Bone marrow (tissue), 2 donors: ENCODE results near the gene CDKN3.
"Not testable (repeated sequence)": the region's sequence is repeated elsewhere in the genome, so short reads cannot be mapped to it uniquely, and the experiment has no call there.

ENCODE experiments used
- DNase-seq, 2 donors: peaks; one replicate each; lab custom pipeline; 2025; lab: John Stamatoyannopoulos, UW

CDKN3 gene

DNA sequence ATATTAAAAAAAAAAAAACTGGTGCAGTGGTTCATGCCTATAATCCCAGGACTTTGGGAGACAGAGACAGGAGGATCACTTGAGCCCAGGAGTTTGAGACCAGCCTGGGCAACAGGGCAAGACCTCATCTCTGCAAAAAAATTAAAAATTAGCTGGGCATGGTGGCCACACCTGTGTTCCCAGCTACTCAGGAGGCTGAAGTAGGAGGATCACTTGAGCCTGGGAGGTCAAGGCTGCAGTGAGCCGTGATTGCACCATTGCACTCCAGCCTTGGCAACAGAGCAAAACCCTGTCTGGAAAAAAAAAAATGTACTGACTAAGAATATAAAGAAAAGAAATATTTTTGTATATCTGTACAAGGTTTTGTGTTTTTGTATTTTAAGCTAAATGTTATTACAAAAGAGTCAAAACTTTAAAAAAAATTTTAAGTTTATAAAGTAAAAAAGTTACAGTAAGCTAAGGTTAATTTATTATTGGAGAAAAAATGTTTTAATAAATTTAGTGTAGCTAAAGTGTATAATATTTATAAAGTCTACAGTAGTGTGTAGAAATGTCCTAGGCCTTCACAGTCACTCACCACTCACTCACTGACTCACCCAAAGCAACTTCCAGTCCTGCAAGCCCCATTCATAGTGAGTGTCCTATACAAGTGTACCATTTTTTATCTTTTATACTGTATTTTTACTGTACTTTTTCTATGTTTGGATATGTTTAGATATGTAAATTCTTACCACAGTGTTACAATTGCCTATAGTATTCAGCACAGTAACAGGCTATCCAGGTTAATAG, 60.2 kb downstream of the CDKN3 start:
- not testable (repeated sequence) for DNase-seq

DNA sequence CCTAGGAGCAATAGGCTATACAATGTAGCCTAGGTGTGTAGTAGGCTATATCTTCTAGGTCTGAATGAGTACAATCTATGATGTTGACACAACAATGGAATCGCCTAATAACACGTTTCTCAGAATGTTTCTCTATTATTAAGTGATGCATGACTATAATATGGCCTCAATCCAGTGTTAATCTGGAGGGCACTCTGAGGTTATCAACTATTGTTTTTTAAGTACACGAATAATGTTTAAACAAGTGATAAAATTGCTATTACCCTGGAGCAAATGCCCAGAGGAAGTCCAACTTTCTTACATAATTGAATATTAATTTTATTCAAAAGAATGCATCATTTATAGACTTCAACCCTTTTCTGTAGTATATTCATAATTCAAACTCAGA, 60.8 kb downstream of the CDKN3 start:
- DNase-seq: no peak

DNA sequence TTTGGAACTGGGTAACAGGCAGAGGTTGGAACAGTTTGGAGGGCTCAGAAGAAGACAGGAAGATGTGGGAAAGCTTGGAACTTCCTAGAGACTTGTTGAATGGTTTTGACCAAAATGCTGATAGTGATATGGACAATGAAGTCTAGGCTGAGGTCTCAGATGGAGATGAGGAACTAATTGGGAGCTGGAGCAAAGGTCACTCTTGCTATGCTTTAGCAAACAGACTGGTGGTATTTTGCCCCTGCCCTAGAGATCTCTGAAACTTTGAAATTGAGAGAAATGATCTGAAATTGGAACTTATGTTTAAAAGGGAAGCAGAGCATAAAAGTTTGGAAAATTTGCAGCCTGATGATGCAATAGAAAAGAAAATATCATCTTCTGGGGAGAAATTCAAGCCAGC, 61.7 kb downstream of the CDKN3 start:
- DNase-seq: not testable (repeated sequence)

DNA sequence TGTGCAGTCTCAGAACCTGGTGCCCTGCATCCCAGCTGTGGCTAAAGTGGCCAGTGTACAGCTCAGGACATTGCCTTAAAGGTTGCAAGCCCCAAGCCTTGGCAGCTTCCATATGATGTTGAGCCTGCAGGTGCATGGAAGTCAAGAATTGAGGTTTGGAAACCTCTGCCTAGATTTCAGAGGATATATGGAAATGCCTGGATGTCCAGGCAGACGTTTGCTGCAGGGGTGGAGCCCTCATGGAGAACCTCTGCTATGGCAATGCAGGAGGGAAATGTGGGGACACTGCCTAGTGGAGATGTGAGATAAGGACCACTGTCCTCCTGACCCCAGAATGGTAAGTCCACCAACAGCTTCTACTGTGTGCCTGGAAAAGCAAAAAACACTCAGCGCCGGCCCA, 62.3 kb downstream of the CDKN3 start:
- no peak for DNase-seq

DNA sequence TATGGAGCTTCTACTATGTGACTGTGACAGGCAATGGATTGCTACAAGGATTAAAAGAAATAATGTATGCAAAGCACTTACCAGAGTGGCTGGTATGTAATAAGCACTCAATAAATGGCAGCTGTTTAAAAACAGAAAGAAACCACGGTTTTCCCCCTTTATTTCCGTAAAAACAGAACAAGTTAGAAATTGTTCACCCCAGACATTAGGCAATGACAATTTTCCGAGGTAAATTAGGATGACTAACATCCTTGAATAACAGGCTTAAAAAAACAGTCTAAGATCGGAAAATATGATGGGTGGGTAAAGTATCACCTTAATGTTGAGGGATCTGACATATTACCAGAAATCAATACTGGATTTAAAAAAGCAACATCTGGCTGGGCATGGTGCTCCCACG, 65.2 kb downstream of the CDKN3 start:
- no peak for DNase-seq

DNA sequence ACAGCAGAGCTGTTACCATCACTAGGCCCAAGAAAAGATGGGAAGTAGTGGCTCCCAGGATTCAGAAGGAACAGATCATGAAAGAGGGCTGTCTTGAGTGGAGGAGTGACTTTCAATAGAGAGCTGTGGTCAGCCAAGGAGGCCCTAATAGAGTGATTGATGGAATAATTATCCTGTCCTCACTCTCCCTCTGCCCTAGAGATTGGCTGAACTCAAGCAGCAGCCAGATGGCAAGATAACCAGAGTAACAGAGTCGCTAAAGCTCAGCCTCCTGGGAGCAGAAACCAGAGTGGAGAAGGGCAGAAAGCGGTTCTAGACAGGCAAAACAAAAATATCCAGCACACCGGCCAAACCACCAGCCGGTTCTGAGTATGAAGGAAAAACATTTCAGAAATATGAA, 68.8 kb downstream of the CDKN3 start:
- no peak for DNase-seq

DNA sequence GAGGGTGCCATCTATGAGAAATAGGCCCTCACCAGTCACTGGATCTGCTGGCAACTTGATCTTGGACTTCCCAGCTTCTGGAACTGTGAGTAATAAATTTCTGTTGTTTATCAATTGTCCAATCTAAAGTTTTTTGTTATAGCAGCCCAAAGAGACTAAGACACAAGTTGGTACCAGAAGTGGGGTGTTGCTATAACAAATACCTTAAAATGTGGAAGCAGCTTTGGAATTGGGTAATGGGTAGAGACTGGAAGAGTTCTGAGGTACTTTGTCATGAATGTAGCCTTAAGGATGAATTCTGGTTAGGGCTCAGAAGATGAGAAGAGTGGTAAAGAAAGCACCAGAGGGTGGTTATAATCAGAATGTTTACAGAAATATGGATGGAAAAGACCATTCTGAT, 70.5 kb downstream of the CDKN3 start:
- no peak for DNase-seq
